Measurements from ENCODE around the gene MYO6. TPM values are rescaled to one million over a fixed set of nuclear protein-coding genes. Genes with fewer than 3 reads are reported as not detected.

Gene MYO6
- total and polyA plus RNA-seq, 2 of the 8 experiments (the other 6 are each of a cell fraction or from before 2014, with no cell fraction given), result 8.3 to 21.9 TPM

GRCh38 chr6:75766387-75766786 is 17.3 kb downstream of the MYO6 start:
- no peaks in the 10 kb centered on the region for H3K79me1 ChIP-seq (ENCODE audit: low read depth, low read length)
- ChIA-PET CTCF (ENCODE audit: partially characterized antibody) (no interaction called here), POLR2A (ENCODE audit: partially characterized antibody) (interaction anchor here (1.4 kb wide), 1 partner anchor 164 kb away, joined by 3 read pairs; no protein-coding TSS in a partner anchor)
- no peaks in the 10 kb centered on the region; a peak in 2 of 7 replicates for H3K4me1 ChIP-seq (replicated peaks in 1 of 4; ENCODE audit: control insufficient read depth in 3 of 4, insufficient read depth in 4 of 4, low read length in 3 of 4)
- FAIRE-seq (no peak), DNase-seq (ENCODE audit: low read depth in 1 of 2, low spot score in 2 of 2) (no peak)
- H2BK5ac ChIP-seq (ENCODE audit: low read depth, low read length), result no peak overlapping the region
- no peak overlapping the region for H3K4me3 ChIP-seq (ENCODE audit: extremely low read depth in 1 of 4, insufficient read depth in 2 of 4, low read depth in 3 of 4, low read length in 4 of 4)
- no peaks in the 10 kb centered on the region; a peak in 1 of 4 replicates for H3K79me2 ChIP-seq (ENCODE audit: control insufficient read depth in 1 of 2, insufficient read depth in 2 of 2, low read length in 2 of 2)
- H3K56ac ChIP-seq (replicated peaks; ENCODE audit: insufficient read length, low read depth, low read length), result no peak overlapping the region
- no peak overlapping the region for H3K4ac ChIP-seq (replicated peaks; ENCODE audit: insufficient read length, low read depth, low read length)
- no peak for TF ChIP-seq TCF12 (IDR thresholded peaks at IDR 0.05; ENCODE audit: low read depth, low read length)
- no peak for TF ChIP-seq SP1 (IDR thresholded peaks at IDR 0.05; ENCODE audit: low read depth, low read length)
- TF ChIP-seq SIX5 (IDR thresholded peaks at IDR 0.05; ENCODE audit: low read depth, low read length), result no peak
- no peak for TF ChIP-seq CTBP2 (IDR thresholded peaks at IDR 0.05; ENCODE audit: borderline replicate concordance, insufficient read depth, insufficient read length, low read length)
- TF ChIP-seq KDM4A (IDR thresholded peaks at IDR 0.05; ENCODE audit: low read depth, low read length, severe bottlenecking), result no peak
- no peak for TF ChIP-seq KDM1A (IDR thresholded peaks at IDR 0.05; ENCODE audit: borderline replicate concordance, low read length)
- TF ChIP-seq RFX5 (IDR thresholded peaks at IDR 0.05; ENCODE audit: borderline replicate concordance, low read depth, low read length), result no peak
- TF ChIP-seq CHD2 (IDR thresholded peaks at IDR 0.05; ENCODE audit: low read length), result no peak
- no peak for TF ChIP-seq KDM5A (IDR thresholded peaks at IDR 0.05; ENCODE audit: low read length)
- no peak for TF ChIP-seq POLR2A (IDR thresholded peaks at IDR 0.05; ENCODE audit: control extremely low read depth in 1 of 2, low read depth in 2 of 2, low read length in 2 of 2)
- no peak for TF ChIP-seq CEBPB (IDR thresholded peaks at IDR 0.05; ENCODE audit: low read depth, low read length)
- TF ChIP-seq RNF2 (IDR thresholded peaks at IDR 0.05; ENCODE audit: borderline replicate concordance, low read depth, low read length, missing control alignments, poor library complexity, severe bottlenecking), result no peak
- no peak for TF ChIP-seq POU5F1 (IDR thresholded peaks at IDR 0.05; ENCODE audit: low read depth, low read length)
- H3K4me2 ChIP-seq (ENCODE audit: insufficient read depth in 1 of 2, low read depth in 2 of 2, low read length in 2 of 2), result no peak overlapping the region
- H2BK120ac ChIP-seq (replicated peaks; ENCODE audit: low read depth, low read length), result no peak overlapping the region
- no peaks in the 10 kb centered on the region for H3K27me3 ChIP-seq (replicated peaks in 1 of 4; ENCODE audit: control insufficient read depth in 3 of 4, extremely low read depth in 1 of 4, insufficient read depth in 3 of 4, low read length in 3 of 4)
- no peak overlapping the region for H3K9ac ChIP-seq (replicated peaks in 1 of 4; ENCODE audit: extremely low read depth in 1 of 4, low read depth in 3 of 4, low read length in 3 of 4)
- H4K8ac ChIP-seq (ENCODE audit: extremely low read depth, insufficient read depth, low read length), result no peak overlapping the region
- no peak overlapping the region for H3K23ac ChIP-seq (ENCODE audit: insufficient read length)
- no peak overlapping the region for H3K14ac ChIP-seq (ENCODE audit: insufficient read length)
- no peak overlapping the region for H2AFZ ChIP-seq (ENCODE audit: low read length)
- no peak overlapping the region for H3K27ac ChIP-seq (ENCODE audit: low read depth, low read length)
- no peak overlapping the region for H4K5ac ChIP-seq (ENCODE audit: insufficient read length, low read depth, low read length)
- H2BK20ac ChIP-seq (ENCODE audit: low read length), result no peak overlapping the region
- no peak overlapping the region for H2AK5ac ChIP-seq (ENCODE audit: low read depth, low read length)
- H3K23me2 ChIP-seq (ENCODE audit: low read depth, low read length), result no peaks in the 10 kb centered on the region
- H2BK15ac ChIP-seq (ENCODE audit: low read length), result no peak overlapping the region
- no peaks in the 10 kb centered on the region for H3K9me3 ChIP-seq (ENCODE audit: insufficient read depth in 2 of 2, low read depth in 1 of 2, low read length in 1 of 2)
- peaks cover 0 to 2% of the 10 kb centered on the region in 2 experiments for H4K20me1 ChIP-seq (replicated peaks in 1 of 2; ENCODE audit: control insufficient read depth in 1 of 2, insufficient read depth in 2 of 2, low read length in 2 of 2)
- H4K91ac ChIP-seq (replicated peaks; ENCODE audit: insufficient read length, low read length), result no peak overlapping the region
- no peaks in the 10 kb centered on the region for H3K36me3 ChIP-seq (ENCODE audit: control insufficient read depth in 2 of 4, insufficient read depth in 4 of 4, low read length in 3 of 4)
- no peak overlapping the region for H3K18ac ChIP-seq (ENCODE audit: extremely low read depth, low read length)
- H2BK12ac ChIP-seq (ENCODE audit: low read depth, low read length), result no peak overlapping the region

All from H1 (cell line).